ENCODE data around the gene PPP3R1.

DNA sequence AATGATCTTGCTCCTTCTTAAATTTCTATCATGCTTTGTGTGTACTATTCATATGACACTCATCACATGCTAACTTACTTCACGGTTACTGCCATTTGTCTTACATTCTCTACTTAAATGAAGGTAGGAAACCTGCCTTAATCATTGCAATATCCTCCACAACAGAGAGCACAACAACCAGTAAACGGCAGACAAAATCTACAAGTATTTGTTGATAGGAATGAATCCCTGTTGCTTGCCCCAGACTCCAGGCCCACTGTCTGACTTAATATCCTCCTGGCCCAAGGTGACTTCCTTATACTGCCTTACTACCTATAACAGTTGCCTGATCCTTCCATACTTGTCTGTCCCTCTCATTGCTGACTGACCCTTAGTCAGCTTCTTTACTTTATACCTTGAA, 3.5 kb downstream of the PPP3R1 start:
- TF ChIP-seq, protein P1, sequence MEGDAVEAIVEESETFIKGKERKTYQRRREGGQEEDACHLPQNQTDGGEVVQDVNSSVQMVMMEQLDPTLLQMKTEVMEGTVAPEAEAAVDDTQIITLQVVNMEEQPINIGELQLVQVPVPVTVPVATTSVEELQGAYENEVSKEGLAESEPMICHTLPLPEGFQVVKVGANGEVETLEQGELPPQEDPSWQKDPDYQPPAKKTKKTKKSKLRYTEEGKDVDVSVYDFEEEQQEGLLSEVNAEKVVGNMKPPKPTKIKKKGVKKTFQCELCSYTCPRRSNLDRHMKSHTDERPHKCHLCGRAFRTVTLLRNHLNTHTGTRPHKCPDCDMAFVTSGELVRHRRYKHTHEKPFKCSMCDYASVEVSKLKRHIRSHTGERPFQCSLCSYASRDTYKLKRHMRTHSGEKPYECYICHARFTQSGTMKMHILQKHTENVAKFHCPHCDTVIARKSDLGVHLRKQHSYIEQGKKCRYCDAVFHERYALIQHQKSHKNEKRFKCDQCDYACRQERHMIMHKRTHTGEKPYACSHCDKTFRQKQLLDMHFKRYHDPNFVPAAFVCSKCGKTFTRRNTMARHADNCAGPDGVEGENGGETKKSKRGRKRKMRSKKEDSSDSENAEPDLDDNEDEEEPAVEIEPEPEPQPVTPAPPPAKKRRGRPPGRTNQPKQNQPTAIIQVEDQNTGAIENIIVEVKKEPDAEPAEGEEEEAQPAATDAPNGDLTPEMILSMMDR (IDR thresholded peaks at IDR 0.05; ENCODE audit: low read depth, low read length, missing input control) = no peak
- TF ChIP-seq RAD21 (IDR thresholded peaks at IDR 0.05) (no peak), HNF4G (IDR thresholded peaks at IDR 0.05) (no peak), EGR1 (IDR thresholded peaks at IDR 0.05; ENCODE audit: low read depth in 2 of 2) (no peak), HNF4A (conservative IDR thresholded peaks at IDR 0.05) (no peak), SP1 (IDR thresholded peaks at IDR 0.05) (no peak), YY1 (IDR thresholded peaks at IDR 0.05) (no peak)
- TF ChIP-seq, protein P2, sequence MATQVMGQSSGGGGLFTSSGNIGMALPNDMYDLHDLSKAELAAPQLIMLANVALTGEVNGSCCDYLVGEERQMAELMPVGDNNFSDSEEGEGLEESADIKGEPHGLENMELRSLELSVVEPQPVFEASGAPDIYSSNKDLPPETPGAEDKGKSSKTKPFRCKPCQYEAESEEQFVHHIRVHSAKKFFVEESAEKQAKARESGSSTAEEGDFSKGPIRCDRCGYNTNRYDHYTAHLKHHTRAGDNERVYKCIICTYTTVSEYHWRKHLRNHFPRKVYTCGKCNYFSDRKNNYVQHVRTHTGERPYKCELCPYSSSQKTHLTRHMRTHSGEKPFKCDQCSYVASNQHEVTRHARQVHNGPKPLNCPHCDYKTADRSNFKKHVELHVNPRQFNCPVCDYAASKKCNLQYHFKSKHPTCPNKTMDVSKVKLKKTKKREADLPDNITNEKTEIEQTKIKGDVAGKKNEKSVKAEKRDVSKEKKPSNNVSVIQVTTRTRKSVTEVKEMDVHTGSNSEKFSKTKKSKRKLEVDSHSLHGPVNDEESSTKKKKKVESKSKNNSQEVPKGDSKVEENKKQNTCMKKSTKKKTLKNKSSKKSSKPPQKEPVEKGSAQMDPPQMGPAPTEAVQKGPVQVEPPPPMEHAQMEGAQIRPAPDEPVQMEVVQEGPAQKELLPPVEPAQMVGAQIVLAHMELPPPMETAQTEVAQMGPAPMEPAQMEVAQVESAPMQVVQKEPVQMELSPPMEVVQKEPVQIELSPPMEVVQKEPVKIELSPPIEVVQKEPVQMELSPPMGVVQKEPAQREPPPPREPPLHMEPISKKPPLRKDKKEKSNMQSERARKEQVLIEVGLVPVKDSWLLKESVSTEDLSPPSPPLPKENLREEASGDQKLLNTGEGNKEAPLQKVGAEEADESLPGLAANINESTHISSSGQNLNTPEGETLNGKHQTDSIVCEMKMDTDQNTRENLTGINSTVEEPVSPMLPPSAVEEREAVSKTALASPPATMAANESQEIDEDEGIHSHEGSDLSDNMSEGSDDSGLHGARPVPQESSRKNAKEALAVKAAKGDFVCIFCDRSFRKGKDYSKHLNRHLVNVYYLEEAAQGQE (IDR thresholded peaks at IDR 0.05) = no peak
- TF ChIP-seq, protein P3, sequence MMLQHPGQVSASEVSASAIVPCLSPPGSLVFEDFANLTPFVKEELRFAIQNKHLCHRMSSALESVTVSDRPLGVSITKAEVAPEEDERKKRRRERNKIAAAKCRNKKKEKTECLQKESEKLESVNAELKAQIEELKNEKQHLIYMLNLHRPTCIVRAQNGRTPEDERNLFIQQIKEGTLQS (IDR thresholded peaks at IDR 0.05) = no peak
